NB4 (cell line): Measurements from ENCODE around the gene OPCML.

Experiments used
- MYC ChIP-seq: IDR thresholded peaks from 2 replicates; pipeline ENCODE4 v1.6.1; 2011; ENCODE audit warnings: low read depth, low read length
- POLR2A ChIP-seq: IDR thresholded peaks from 2 replicates; pipeline ENCODE4 v1.6.1; 2011; ENCODE audit warnings: mild to moderate bottlenecking; ENCODE audit not compliant: insufficient read length; ENCODE audit errors: extremely low read depth
- TF ChIP-seq, protein P1 (sequence below): IDR thresholded peaks from one replicate; pipeline ENCODE4 v1.5.1; 2012; ENCODE audit warnings: low read depth, low read length

DNA sequence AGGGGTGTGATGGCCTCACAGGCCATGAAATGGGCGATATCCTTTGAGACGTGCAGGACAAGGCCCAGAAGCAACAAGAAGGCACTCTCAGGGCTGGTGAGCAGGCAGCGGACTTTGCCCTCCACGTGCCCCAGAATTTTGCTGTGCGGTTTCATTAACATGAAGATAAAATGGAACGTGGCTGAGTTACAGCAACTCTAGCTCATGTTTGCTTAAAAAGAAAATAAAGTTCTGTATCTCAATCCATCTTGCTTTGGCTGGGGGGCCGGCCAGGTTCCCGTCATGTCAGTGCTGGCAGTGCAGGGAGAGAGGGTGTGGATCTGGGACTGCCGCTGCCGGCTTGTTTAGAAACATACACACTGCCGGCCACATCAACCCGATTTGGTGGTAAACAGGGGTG lies 370.1 kb downstream of the OPCML start:
- TF ChIP-seq, protein P1, sequence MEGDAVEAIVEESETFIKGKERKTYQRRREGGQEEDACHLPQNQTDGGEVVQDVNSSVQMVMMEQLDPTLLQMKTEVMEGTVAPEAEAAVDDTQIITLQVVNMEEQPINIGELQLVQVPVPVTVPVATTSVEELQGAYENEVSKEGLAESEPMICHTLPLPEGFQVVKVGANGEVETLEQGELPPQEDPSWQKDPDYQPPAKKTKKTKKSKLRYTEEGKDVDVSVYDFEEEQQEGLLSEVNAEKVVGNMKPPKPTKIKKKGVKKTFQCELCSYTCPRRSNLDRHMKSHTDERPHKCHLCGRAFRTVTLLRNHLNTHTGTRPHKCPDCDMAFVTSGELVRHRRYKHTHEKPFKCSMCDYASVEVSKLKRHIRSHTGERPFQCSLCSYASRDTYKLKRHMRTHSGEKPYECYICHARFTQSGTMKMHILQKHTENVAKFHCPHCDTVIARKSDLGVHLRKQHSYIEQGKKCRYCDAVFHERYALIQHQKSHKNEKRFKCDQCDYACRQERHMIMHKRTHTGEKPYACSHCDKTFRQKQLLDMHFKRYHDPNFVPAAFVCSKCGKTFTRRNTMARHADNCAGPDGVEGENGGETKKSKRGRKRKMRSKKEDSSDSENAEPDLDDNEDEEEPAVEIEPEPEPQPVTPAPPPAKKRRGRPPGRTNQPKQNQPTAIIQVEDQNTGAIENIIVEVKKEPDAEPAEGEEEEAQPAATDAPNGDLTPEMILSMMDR: no peak
- TF ChIP-seq MYC (no peak), POLR2A (no peak)
